Measurements from ENCODE around the gene NR2F1-AS1. TPM values are rescaled to one million over a fixed set of nuclear protein-coding genes. Genes with fewer than 3 reads are reported as not detected.
"Not testable (repeated sequence)": the region's sequence is repeated elsewhere in the genome, so short reads cannot be mapped to it uniquely, and the experiment has no call there.

The NR2F1-AS1 gene
- total RNA-seq, 1 experiment from 2014 or later = 2.2 TPM

DNA sequence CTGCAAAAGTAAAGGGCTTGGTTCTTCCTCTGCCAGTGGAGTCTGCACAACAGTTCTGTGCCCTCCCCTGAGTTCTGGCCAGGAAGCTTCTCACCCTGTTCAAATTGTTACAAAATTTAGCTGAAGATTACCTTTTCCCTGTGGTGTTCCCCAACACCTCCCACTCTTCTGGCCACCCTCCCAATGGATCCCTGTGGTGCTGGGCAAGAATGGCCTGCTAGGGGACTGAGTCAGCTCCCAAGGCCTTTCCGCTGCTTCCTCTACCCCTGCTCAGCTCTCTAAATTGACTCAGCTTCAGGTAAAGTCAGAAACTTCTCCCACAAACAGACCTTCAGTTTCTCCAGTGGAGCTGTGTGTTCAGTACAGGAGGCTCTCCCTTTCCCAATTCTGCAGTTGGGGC is 186.0 kb downstream of the NR2F1-AS1 start:
- DNase-seq (ENCODE audit: low read depth) = no peak

GRCh38 chr5:93394301-93394700 is 186.7 kb downstream of the NR2F1-AS1 start:
- DNase-seq (ENCODE audit: low read depth) = no peak

DNA sequence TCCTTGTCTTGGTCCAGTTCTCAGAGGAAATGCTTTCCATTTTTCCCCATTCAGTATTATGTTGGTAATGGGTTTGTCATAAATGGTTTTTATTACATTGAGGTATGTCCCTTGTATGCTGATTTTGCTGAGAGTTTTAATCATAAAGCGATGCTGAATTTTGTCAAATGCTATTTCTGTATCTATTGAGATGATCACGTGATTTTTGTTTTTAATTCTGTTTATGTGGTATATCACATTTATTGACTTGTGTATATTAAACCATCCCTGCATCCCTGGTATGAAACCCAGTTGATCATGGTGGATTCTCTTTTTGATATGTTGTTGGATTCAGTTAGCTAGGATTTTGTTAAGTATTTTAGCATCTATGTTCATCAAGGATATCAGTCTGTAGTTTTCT is 189.8 kb downstream of the NR2F1-AS1 start:
- DNase-seq (ENCODE audit: low read depth) = not testable (repeated sequence)

- no peak for DNase-seq (ENCODE audit: low read depth)
Measured at GRCh38 chr5:93385655-93386054, 195.4 kb downstream of the NR2F1-AS1 start.

DNA sequence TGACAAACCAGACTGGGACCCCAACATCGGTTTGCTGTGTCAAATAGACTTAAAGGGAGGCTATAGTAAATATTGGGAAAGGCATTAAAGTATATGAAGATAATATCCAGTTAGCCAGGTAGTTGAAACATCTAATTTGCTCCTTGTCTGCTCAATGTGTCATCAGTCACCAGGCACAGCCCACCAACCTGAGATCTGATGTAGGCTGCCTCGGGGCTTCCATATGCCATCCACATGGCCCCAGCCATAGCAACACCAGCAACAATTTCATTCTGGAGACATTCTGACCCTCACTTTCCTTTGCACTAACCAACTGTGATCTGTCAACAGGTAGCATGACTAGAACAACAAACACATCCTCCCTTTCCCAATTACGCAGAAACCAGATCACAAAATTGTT is 196.0 kb downstream of the NR2F1-AS1 start:
- no peak for DNase-seq (ENCODE audit: low read depth)

DNA sequence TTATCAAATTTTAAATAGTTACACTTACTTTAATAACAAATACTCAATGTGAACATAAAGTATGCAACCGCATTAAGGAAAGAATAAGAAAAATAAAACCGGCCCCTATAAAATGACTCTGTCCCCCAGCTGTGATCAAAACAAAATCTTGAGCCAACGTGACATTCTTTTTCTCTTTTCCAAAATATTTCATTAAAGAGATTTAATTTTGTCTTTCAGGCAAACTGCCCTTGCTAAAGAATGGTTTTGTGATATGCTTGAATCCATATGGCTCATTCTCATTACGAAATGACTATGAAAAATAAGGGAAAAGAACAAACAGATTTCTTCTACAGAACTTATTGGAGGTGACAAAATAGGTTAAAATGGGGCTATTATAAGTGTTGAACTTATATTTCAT is 197.0 kb downstream of the NR2F1-AS1 start:
- DNase-seq (ENCODE audit: low read depth) = no peak

DNA sequence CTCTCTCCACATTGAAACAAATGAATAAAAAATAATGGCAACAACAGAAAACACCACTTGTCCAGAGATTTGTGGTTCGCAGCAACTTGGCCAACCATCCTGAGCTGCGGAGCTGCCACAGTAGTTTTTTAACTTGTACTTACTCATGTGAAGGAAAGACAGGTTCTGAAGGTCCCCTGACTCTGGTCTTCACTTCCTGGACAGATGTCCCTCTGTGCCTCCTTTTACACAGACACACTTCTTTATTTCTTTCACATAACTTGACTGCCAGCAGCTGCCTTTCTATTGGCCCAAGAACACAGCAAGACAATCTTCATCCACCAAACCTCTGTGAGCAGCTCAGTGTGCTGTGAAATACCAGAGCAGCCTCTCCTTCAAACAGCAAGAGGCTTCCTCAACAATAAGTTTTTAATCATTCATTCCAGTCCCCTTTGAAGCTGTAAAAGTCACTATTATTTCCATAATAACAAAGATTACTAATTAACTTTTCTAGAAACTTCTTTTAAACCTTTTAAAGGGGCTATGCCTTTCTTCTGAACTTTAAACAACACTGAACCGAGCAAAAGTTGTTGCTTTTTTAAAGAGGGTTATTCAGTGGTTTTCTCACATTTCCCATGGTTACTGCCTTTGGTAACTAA is 198.7 kb downstream of the NR2F1-AS1 start:
- DNase-seq (ENCODE audit: low read depth) = no peak

GRCh38 chr5:93381057-93381456 is 200.0 kb downstream of the NR2F1-AS1 start:
- DNase-seq (ENCODE audit: low read depth) = peak; percentile 42

- peak; percentile 67 for DNase-seq (ENCODE audit: low read depth)
Measured at GRCh38 chr5:93378073-93378472, 202.9 kb downstream of the NR2F1-AS1 start.

DNA sequence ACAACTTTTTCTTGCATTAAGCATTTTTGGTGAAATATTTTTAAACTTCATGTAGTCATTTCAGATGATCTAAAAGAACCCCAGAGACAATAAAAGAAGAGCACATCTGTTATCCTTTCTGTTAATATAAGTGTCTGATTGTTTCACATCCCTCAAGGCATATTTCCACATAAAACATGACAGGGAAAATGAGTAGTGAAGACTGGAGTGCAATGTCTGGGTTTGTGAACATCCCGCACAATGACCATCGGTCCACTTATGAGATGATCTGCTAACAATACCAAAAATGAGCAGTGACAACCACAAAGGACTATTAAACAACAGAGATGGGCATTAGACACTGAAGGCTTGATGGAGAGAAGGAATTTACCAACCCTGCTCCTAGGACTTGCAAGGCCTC is 209.1 kb downstream of the NR2F1-AS1 start:
- DNase-seq (ENCODE audit: low read depth) = no peak

DNA sequence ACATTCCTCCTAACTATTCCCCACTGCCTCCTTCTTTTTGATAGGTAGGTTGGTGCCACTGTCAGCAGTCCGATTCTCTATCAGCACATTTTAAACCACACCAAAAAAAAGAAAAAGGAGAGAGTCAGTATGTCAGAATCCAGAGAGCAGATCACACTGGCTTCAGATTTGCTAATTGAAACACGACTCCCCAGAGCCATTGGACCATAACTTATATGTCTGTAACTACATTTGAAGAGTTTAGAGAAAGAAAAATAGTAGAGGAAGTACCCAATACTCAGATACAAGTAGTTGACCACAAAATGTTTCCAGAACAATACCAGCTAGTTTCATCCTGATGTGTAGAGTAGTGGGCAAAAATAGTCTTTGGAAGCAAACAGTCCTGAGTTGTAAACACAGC is 216.6 kb downstream of the NR2F1-AS1 start:
- no peak for DNase-seq (ENCODE audit: low read depth)

GRCh38 chr5:93360436-93361088 is 220.5 kb downstream of the NR2F1-AS1 start:
- DNase-seq (ENCODE audit: low read depth) = no peak

- DNase-seq (ENCODE audit: low read depth) = no peak
Measured at GRCh38 chr5:93359960-93360305, 221.1 kb downstream of the NR2F1-AS1 start.

Other genes with a start within 250 kb of the NR2F1-AS1 start
- gene NR2F1, start 2.0 kb upstream of the NR2F1-AS1 start, total RNA-seq (2014; rRNA removed; shearing (Covaris generic)) = 3.5 and 7.2 TPM in 2 replicates
- gene POU5F2, start 160.4 kb upstream of the NR2F1-AS1 start, total RNA-seq (2014; rRNA removed; shearing (Covaris generic)) = 0.10 and 0.13 TPM in 2 replicates

All from HT1080 (cell line).